ENCODE results near the gene POP7. TPM values are rescaled to one million over a fixed set of nuclear protein-coding genes. Genes with fewer than 3 reads are reported as not detected.

POP7 gene
- total and polyA plus RNA-seq, 2 donors: 31.2 to 35.4 TPM

DNA sequence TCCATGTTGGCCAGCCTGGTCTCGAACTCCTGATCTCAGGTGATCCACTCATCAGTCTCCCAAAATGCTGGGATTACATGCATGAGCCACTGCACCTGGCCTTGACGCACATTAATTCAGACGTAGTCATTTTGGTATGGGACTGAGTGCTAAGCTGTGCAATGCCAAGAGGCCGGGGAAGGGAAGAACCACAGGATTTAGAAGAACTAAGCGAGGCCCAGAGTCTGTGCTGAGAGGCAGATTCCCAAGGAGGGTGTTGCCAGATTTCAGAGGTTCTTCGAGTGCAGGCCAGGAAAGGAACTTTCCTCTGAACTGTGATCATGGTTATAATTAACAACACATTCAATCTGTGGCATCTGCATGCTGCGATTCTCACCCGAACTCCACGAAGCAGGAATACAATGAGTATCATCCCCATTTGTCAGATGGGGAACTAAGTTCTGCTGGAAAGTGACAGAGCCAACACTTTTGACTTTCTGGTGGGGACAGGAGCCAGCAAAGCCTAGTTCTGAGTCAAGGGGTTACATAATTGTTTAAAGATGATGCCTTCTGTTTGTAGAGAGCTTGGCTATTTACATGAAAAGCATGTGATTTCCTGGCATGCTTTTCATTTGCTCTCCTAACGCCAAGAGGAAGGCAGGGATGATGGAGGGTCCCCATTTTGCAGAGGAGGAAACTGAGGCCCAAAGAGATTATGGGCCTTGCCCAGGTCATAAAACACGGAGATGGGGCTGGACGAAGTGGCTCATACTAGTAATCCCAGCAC, 21.3 kb downstream of the POP7 start:
- no peaks in the 10 kb centered on the region for H3K4me1 ChIP-seq (ENCODE audit: control insufficient read depth in 2 of 2, insufficient read depth in 2 of 2, low read length in 2 of 2)
- H3K36me3 ChIP-seq (ENCODE audit: control insufficient read depth in 2 of 2, insufficient read depth in 2 of 2, low read length in 1 of 2): no peaks in the 10 kb centered on the region
- no peak overlapping the region for H3K27ac ChIP-seq (ENCODE audit: low read depth in 1 of 2, low read length in 1 of 2)
- no peak for DNase-seq (ENCODE audit: low read depth in 6 of 9, low spot score in 9 of 9)
- 82% methylated on average over 12 of the region's 12 CpGs for WGBS
- no peaks in the 10 kb centered on the region for H3K9me3 ChIP-seq (ENCODE audit: control insufficient read depth in 2 of 2, insufficient read depth in 1 of 2, low read length in 1 of 2)
- peaks cover 5 to 44% of the 10 kb centered on the region in 2 donors for H3K27me3 ChIP-seq (ENCODE audit: control insufficient read depth in 2 of 2, insufficient read depth in 1 of 2, low read length in 1 of 2)
- no peak overlapping the region for H3K4me3 ChIP-seq (ENCODE audit: low read length in 2 of 2)

DNA sequence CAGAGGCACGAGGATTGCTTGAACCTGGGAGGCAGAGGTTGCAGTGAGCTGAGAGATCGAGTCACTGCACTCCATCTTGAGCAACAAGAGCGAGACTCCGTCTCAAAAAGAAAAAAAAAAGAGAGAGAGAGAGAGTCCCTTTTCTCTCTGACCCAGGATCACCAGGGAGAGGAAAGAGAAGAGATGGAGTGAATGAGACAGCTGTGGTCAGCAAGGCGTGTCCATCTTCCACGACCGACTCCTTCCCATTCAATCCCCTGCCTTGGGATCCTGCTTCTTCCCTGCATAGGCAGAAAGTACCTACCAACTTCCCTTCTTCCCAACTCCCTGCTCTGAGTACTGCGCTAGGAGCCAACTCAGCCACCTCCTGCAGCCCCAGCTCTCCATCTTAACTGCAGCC, 22.3 kb downstream of the POP7 start:
- 86% methylated on average over 8 of the region's 8 CpGs for WGBS
- Histone ChIP-seq H3K4me1 (ENCODE audit: control insufficient read depth in 2 of 2, insufficient read depth in 2 of 2, low read length in 2 of 2) (no peaks in the 10 kb centered on the region), H3K27me3 (ENCODE audit: control insufficient read depth in 2 of 2, insufficient read depth in 1 of 2, low read length in 1 of 2) (peaks cover 5 to 34% of the 10 kb centered on the region in 2 donors), H3K4me3 (ENCODE audit: low read length in 2 of 2) (no peak overlapping the region), H3K27ac (ENCODE audit: low read depth in 1 of 2, low read length in 1 of 2) (no peak overlapping the region), H3K36me3 (ENCODE audit: control insufficient read depth in 2 of 2, insufficient read depth in 2 of 2, low read length in 1 of 2) (no peaks in the 10 kb centered on the region), H3K9me3 (ENCODE audit: control insufficient read depth in 2 of 2, insufficient read depth in 1 of 2, low read length in 1 of 2) (no peaks in the 10 kb centered on the region)
- DNase-seq (ENCODE audit: low read depth in 6 of 9, low spot score in 9 of 9): no peak

DNA sequence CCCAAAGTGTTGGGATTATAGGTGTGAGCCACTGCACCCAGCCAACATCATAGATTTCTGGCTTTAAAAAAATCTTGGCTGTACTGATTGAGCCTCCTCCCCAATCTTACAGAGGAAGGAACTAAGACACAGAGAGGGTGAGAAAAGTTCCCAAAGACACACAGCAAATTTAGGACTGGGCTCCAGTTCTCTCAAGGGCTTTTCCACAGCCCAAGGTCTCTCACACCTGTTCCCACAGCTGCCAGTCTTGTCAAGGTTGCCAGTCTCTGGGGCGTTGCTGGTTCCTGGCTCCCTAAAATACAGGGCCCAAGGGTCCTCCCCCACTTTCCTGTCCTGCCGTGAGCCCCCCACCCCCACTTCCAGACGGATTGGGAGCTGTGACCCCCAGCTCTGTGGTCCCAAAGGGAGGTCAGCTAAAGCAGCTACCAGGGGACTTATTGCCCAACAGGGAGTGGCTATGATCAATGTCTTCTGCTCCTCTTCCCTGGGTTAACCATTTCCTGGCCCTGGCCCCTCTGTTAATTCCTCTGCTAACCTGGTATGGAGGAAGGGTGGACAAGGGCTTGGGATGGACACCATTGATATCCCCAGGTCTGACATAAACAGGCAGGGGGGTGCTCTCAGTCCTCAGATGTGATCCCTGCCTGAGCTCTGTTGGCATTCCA, 24.3 kb downstream of the POP7 start:
- H3K4me3 ChIP-seq (ENCODE audit: low read length in 2 of 2): no peak overlapping the region
- H3K9me3 ChIP-seq (ENCODE audit: control insufficient read depth in 2 of 2, insufficient read depth in 1 of 2, low read length in 1 of 2): no peaks in the 10 kb centered on the region
- WGBS: 42% methylated on average over 3 of the region's 3 CpGs
- H3K27me3 ChIP-seq (ENCODE audit: control insufficient read depth in 2 of 2, insufficient read depth in 1 of 2, low read length in 1 of 2): peaks cover 0 to 20% of the 10 kb centered on the region in 2 donors
- no peaks in the 10 kb centered on the region for H3K4me1 ChIP-seq (ENCODE audit: control insufficient read depth in 2 of 2, insufficient read depth in 2 of 2, low read length in 2 of 2)
- H3K36me3 ChIP-seq (ENCODE audit: control insufficient read depth in 2 of 2, insufficient read depth in 2 of 2, low read length in 1 of 2): no peaks in the 10 kb centered on the region
- no peak for DNase-seq (ENCODE audit: low read depth in 6 of 9, low spot score in 9 of 9)
- H3K27ac ChIP-seq (ENCODE audit: low read depth in 1 of 2, low read length in 1 of 2): no peak overlapping the region

DNA sequence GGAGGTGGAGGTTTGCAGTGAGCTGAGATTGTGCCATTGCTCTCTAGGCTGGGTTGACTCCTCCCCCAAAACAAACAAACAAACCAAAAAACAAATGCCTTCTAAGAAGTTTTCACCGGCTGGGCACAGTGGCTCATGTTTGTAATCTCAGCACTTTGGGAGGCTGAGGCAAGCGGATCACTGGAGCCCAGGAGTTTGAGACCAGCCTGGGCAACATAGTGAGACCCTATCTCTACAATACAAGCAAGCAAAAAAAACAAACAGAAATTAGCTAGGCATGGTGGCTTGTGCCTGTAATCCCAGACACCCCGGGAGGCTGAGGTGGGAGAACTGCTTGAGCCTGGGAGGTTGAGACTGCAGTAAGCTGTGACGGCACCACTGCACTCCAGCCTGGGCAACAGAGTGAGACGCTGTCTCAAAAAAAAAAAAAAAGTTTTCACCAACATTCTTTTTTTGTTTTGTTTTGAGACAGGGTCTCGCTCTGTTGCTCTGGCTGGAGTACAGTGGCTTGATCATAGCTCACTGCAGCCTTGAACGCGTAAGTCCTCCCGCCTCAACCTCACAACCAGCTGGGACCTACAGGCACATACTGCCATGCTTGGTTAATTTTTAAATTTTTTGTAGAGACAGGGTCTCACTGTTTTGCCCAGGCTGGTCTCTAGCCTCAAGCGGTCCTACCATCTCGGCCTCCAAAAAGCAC, 26.2 kb downstream of the POP7 start:
- WGBS: 91% methylated on average over 11 of the region's 11 CpGs
- peaks cover 0 to 20% of the 10 kb centered on the region in 2 donors for H3K27me3 ChIP-seq (ENCODE audit: control insufficient read depth in 2 of 2, insufficient read depth in 1 of 2, low read length in 1 of 2)
- H3K4me1 ChIP-seq (ENCODE audit: control insufficient read depth in 2 of 2, insufficient read depth in 2 of 2, low read length in 2 of 2): no peaks in the 10 kb centered on the region
- no peaks in the 10 kb centered on the region for H3K36me3 ChIP-seq (ENCODE audit: control insufficient read depth in 2 of 2, insufficient read depth in 2 of 2, low read length in 1 of 2)
- H3K4me3 ChIP-seq (ENCODE audit: low read length in 2 of 2): no peak overlapping the region
- H3K27ac ChIP-seq (ENCODE audit: low read depth in 1 of 2, low read length in 1 of 2): no peak overlapping the region
- no peak for DNase-seq (ENCODE audit: low read depth in 6 of 9, low spot score in 9 of 9)
- no peaks in the 10 kb centered on the region for H3K9me3 ChIP-seq (ENCODE audit: control insufficient read depth in 2 of 2, insufficient read depth in 1 of 2, low read length in 1 of 2)

DNA sequence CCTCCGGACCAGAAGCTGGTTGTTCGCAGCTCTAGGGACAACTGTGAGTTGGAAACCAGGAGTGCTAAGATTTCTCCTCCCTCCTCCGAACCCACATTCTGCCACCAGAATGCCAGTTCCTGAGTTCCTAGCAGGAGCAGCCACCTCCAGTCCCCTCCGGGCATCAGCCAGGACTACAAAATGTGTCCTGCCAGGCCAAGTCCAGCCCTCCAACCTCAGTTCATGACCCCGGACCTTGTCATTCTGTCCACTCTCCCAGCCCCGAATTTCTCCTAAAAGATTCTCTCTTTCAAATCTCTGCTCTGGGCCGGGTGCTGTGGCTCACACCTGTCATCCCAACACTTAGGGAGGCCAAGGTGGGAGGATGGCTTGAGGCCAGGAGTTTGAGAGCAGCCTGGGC, 29.8 kb downstream of the POP7 start:
- DNase-seq (ENCODE audit: low read depth in 6 of 9, low spot score in 9 of 9): no peak
- Histone ChIP-seq H3K4me1 (ENCODE audit: control insufficient read depth in 2 of 2, insufficient read depth in 2 of 2, low read length in 2 of 2) (no peaks in the 10 kb centered on the region), H3K36me3 (ENCODE audit: control insufficient read depth in 2 of 2, insufficient read depth in 2 of 2, low read length in 1 of 2) (no peaks in the 10 kb centered on the region), H3K9me3 (ENCODE audit: control insufficient read depth in 2 of 2, insufficient read depth in 1 of 2, low read length in 1 of 2) (no peaks in the 10 kb centered on the region), H3K27ac (ENCODE audit: low read depth in 1 of 2, low read length in 1 of 2) (no peak overlapping the region), H3K27me3 (ENCODE audit: control insufficient read depth in 2 of 2, insufficient read depth in 1 of 2, low read length in 1 of 2) (peaks cover 0 to 12% of the 10 kb centered on the region in 2 donors), H3K4me3 (ENCODE audit: low read length in 2 of 2) (no peak overlapping the region)
- WGBS: 96% methylated on average over 7 of the region's 7 CpGs

DNA sequence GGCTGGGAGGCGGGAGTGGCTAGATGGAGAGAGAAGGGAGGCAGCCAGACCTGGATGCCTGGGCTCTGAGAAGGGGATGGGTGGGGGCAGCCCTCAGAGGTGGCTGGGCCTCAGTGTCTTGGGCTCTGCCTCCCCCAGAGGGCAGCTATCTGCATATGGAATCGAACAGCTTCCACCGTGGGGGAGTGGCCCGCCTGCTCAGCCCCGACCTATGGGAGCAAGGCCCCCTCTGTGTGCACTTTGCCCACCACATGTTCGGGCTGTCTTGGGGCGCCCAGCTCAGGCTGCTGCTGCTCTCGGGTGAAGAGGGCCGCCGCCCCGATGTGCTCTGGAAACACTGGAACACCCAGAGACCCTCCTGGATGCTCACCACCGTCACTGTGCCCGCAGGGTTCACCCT, 30.8 kb downstream of the POP7 start:
- no peak overlapping the region for H3K4me3 ChIP-seq (ENCODE audit: low read length in 2 of 2)
- WGBS: 88% methylated on average over 13 of the region's 13 CpGs
- no peaks in the 10 kb centered on the region for H3K9me3 ChIP-seq (ENCODE audit: control insufficient read depth in 2 of 2, insufficient read depth in 1 of 2, low read length in 1 of 2)

DNA sequence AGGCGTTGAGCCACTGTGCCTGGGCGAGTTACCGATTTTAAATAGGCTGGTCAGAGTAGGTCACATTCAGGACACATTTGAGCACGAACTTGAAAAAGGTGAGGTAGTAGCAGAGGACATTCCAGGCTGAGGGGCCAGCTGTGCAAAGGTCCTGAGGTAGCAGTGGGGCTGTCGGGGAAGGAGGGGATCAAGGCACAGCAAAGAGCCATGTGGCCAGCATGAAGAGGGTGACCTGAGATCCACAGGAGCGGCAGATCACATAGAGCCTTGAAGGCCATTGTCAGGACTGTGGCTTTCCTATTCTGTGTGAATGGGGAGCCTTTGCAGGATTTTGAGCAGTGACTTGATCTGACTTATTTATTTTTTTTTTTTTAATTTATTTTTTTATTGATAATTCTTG, 34.0 kb downstream of the POP7 start:
- H3K27me3 ChIP-seq (ENCODE audit: control insufficient read depth in 2 of 2, insufficient read depth in 1 of 2, low read length in 1 of 2): peaks cover 0 to 11% of the 10 kb centered on the region in 2 donors
- H3K27ac ChIP-seq (ENCODE audit: low read depth in 1 of 2, low read length in 1 of 2): no peak overlapping the region
- DNase-seq (ENCODE audit: low read depth in 6 of 9, low spot score in 9 of 9): no peak
- H3K4me3 ChIP-seq (ENCODE audit: low read length in 2 of 2): no peak overlapping the region
- 95% methylated on average over 6 of the region's 6 CpGs for WGBS
- no peaks in the 10 kb centered on the region for H3K4me1 ChIP-seq (ENCODE audit: control insufficient read depth in 2 of 2, insufficient read depth in 2 of 2, low read length in 2 of 2)
- H3K9me3 ChIP-seq (ENCODE audit: control insufficient read depth in 2 of 2, insufficient read depth in 1 of 2, low read length in 1 of 2): no peaks in the 10 kb centered on the region
- no peaks in the 10 kb centered on the region for H3K36me3 ChIP-seq (ENCODE audit: control insufficient read depth in 2 of 2, insufficient read depth in 2 of 2, low read length in 1 of 2)

More for the DNA sequence above, 30.8 kb downstream of the POP7 start:
- no peaks in the 10 kb centered on the region for H3K4me1 ChIP-seq (ENCODE audit: control insufficient read depth in 2 of 2, insufficient read depth in 2 of 2, low read length in 2 of 2)
- DNase-seq (ENCODE audit: low read depth in 6 of 9, low spot score in 9 of 9): no peak
- peaks cover 0 to 9% of the 10 kb centered on the region in 2 donors for H3K27me3 ChIP-seq (ENCODE audit: control insufficient read depth in 2 of 2, insufficient read depth in 1 of 2, low read length in 1 of 2)
- H3K27ac ChIP-seq (ENCODE audit: low read depth in 1 of 2, low read length in 1 of 2): no peak overlapping the region
- no peaks in the 10 kb centered on the region for H3K36me3 ChIP-seq (ENCODE audit: control insufficient read depth in 2 of 2, insufficient read depth in 2 of 2, low read length in 1 of 2)

DNA sequence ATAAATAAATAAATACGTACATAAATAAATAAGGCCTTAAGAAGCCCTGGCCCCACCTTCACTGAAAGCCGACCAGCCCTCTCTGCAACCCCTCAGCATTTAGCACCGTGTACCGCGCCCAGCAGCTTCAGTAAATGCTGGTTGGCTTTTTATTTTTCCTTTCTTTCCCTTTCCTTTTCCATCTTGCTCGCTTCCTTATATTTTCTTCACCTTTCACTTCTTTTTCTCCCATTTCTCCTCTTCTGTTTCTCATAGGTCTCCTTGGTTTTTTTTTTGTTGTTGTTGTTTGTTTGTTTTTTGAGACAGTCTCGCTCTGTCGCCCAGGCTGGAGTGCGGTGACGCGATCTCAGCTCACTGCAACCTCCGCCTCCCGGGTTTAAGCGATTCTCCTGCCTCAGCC, 38.7 kb downstream of the POP7 start:
- H3K27me3 ChIP-seq (ENCODE audit: control insufficient read depth in 2 of 2, insufficient read depth in 1 of 2, low read length in 1 of 2): peaks cover 0 to 28% of the 10 kb centered on the region in 2 donors
- no peaks in the 10 kb centered on the region for H3K36me3 ChIP-seq (ENCODE audit: control insufficient read depth in 2 of 2, insufficient read depth in 2 of 2, low read length in 1 of 2)
- H3K9me3 ChIP-seq (ENCODE audit: control insufficient read depth in 2 of 2, insufficient read depth in 1 of 2, low read length in 1 of 2): no peaks in the 10 kb centered on the region
- 95% methylated on average over 14 of the region's 14 CpGs for WGBS
- no peak overlapping the region for H3K27ac ChIP-seq (ENCODE audit: low read depth in 1 of 2, low read length in 1 of 2)
- H3K4me1 ChIP-seq (ENCODE audit: control insufficient read depth in 2 of 2, insufficient read depth in 2 of 2, low read length in 2 of 2): no peaks in the 10 kb centered on the region
- H3K4me3 ChIP-seq (ENCODE audit: low read length in 2 of 2): no peak overlapping the region
- DNase-seq (ENCODE audit: low read depth in 6 of 9, low spot score in 9 of 9): no peak

DNA sequence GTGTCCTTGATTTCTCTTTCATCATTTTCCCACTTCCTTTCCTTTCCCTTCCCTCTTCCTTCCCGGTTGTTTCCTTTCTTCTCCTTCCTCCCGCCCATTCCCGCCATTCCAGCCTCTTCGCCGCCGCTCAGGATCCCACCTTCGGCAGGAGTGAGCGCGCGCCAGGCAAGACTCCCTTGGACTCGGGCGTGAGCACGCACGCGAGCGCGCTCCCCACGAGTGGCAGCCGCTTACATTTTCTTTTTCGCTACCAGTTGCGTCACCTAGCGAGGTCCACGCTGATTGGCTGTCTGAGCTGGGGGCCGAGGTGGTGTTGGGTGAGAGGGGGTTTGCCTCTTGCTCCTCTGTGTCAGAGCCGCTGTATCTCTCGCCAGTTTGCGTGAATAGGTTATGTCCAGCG, 39.3 kb downstream of the POP7 start:
- no peak overlapping the region for H3K27ac ChIP-seq (ENCODE audit: low read depth in 1 of 2, low read length in 1 of 2)
- peaks cover 0 to 29% of the 10 kb centered on the region in 2 donors for H3K27me3 ChIP-seq (ENCODE audit: control insufficient read depth in 2 of 2, insufficient read depth in 1 of 2, low read length in 1 of 2)
- H3K36me3 ChIP-seq (ENCODE audit: control insufficient read depth in 2 of 2, insufficient read depth in 2 of 2, low read length in 1 of 2): no peaks in the 10 kb centered on the region
- DNase-seq (ENCODE audit: low read depth in 6 of 9, low spot score in 9 of 9): peak in 6 of 9 donors; percentile 6 to 58 (median 24)
- H3K9me3 ChIP-seq (ENCODE audit: control insufficient read depth in 2 of 2, insufficient read depth in 1 of 2, low read length in 1 of 2): no peaks in the 10 kb centered on the region
- no peaks in the 10 kb centered on the region for H3K4me1 ChIP-seq (ENCODE audit: control insufficient read depth in 2 of 2, insufficient read depth in 2 of 2, low read length in 2 of 2)
- H3K4me3 ChIP-seq (ENCODE audit: low read length in 2 of 2): no peak overlapping the region
- 36% methylated on average over 27 of the region's 28 CpGs for WGBS
